CD4-positive, alpha-beta T cell treated with Interleukin-2 at 100 ng/mL for 4 hours (primary cell): Measurements from ENCODE around the gene ADAM30.

Experiments
- DNase-seq: peaks from one replicate; pipeline ENCODE4 v3.0.0-alpha.2; 2020; ENCODE audit warnings: low spot score

The ADAM30 gene

DNA sequence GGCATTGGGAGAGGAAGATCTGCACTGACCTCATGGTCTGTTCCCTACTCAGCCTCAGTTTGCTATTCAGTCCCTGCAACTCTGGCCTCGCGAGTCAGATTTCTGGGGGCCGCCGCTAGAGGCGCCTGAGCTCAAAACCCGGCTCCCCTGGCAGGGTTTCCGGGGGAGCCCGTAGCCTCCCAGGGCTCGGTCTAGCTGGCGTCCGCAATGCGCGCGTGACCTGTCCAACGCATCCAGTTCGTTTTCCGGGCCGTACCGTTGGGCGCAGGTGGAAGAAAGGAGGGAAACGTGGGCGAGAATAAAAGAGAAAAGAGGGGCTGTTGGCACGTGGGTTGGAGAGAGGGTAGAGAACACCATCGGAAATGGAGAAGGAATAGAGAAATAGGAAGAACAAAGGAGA, at the start of gene ADAM30:
TSS of gene ADAM30 (minus strand) at position 213 of the 400 bp plus-strand sequence. CDS start at position 34, 179 bp downstream.
- no peak for DNase-seq

DNA sequence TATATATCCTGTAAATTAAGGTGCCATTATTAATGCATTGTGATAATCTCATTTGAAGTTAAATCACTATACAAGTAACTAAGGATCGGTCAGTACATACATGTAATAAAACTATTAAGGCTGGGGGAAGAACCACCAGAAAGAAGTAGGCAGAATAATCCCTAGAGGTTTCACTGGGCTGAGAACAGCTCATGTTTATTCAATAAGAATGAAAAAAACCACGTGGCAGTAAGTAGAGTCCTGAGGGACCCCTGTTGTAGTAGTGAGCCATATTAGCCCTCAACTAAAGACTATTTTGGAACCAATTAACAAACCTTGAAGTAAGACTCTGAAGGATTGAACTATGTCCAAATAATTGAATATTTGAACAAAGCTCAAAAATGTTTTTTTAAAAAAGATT, 46.9 kb upstream of the ADAM30 start:
- DNase-seq: no peak

DNA sequence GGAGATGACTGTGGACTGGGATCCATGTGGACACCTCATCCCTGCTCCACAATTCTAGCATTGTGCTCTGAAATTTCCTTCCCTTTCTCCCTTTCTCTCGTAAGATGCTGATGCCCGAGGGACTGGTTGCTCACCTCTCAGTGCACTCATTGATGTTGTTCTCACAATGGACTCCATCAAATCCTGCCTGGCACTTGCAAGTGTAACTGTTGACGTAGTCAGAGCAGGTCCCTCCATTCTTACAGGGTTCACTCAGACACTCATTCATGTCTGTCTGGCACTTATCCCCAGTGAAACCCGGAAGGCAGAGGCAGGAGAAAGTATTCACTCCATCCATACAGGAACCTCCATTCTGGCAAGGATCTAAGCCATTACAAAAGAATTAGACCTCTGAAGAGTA, 45.1 kb upstream of the ADAM30 start:
- no peak for DNase-seq

DNA sequence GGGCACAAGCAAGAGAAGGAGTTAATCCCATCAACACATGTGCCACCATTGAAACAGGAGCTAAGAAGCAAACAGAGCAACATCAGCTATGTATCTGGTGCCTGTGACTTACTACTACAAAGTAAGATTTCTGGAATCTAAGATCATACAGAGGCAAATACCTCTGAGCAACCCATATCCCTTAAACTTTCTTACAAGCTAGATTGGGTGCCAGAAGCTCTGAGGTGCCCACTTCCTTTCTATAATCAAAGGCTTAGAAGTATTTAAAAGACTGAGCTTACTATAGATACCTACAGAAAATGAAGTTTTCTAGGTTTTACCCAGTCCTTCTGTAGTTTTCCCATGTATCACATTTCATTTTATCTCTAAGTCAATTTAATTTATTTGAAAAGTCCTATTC, 44.4 kb upstream of the ADAM30 start:
- no peak for DNase-seq

DNA sequence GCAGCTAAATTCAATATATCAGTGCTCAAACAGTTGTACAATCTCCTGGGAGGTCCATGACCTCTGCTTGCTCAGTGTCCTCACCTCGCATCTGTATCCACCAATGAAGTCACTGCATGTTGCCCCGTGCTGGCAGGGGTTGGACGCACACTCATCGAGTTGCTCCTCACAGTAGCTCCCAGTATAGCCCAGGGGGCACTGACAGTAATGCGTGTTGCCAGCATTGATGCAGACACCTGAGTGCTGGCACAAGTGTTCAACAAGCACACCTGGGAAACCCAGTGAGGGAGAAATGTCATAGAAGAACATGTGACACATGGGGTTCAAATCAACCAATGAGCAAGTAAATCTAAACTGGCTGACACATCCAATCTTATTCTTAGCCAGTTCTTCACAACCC, 40.9 kb upstream of the ADAM30 start:
- no peak for DNase-seq

DNA sequence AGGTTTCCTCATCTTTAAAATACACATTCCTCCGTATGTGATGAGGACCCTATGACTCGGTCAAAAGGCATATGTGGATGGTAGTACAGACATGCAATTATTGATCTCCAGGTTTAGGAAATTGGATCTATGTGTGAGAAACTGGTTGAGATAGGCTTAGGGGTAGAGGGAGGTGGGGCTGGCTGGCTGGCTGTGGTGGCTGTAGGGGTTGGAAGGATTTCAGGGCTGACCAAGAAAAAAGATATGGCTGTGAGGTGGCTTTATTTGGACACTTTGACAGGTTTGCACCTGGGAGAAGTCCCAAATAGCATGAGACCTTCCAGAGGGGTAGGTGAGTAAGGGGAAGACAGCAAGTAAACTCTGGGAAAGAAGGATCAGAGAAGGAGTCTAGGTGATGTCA, 39.6 kb upstream of the ADAM30 start:
- DNase-seq: no peak

DNA sequence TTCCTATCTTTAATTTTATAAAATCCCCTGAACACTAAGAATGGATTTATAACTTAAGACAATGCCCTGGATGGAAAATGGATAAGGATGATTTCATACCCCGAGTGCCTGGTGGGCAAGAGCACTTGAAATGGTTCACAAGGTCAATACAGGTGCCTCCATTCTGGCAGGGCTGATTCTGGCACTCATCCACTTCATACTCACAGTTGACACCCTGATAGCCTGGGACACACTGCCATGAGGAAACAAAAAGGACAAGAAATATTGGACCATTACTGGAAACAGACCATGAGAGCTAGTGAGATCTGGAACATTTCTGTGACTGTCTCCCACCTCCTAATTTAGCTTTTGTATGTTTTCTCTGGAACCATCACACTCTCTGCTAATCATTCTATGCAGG, 39.1 kb upstream of the ADAM30 start:
- no peak for DNase-seq

DNA sequence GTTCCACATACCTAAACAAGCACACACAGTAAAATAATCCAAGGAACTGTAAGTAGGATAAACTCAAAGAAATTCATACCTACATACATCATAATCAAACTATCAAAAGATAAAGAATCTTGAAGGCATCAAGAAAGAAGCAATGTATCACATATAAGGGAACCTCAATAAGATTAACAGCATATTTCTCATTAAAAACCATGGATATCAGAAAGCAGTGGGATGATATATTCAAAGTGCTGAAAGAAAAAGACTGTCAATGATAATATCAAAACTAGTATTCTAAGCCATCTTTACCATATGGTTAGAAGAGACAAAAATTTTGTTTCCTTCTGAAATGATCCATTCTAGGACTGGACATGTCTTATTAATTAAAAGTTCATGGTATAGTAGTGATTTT, 37.1 kb upstream of the ADAM30 start:
- DNase-seq: no peak

DNA sequence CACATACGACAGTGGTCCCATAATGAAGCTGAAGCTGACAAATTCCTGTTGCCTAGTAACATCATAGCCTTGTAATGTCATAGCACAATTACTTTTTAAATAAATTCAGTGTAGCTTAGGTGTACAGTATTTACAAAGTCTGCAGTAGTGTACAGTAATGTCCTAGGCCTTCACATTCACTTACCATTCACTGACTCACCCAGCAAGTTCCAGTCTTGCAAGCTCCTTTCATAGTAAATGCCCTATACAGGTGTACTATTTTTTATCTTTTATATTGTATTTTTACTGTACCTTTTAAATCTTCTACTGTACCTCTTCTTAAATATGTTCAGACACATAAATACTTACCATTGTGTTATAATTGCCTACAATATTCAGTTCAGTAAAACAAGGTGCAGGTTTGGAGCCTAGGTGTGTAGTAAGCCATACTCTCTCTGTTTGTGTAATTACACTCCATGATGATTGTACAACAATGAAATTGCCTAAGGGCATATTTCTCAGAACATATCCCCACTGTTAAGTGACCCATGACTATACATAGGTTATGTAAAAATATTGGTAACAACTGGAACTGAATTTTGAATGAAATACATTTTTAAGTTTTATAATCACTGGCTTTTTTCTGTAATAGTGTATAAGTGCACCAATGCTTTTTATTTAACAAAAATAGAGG, 33.5 kb upstream of the ADAM30 start:
- no peak for DNase-seq

DNA sequence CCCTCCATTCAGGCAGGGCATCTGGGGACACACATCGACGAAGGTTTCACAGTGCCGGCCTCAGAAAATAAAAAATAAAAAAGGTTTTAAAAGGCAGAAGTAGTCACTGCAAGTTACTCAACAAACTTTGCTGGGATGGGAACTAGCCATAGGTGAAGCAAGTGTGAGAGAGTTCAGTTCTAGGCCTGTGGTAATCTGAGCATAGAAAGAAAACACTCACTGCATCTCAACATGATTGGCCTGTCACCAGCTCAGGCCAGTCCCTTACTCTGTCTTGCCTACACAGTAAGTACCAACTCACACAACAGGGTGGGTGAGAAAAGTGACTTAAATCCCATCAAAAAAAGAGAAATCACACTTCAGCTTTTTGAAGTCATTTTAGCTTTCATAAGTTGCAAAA, 30.2 kb upstream of the ADAM30 start:
- no peak for DNase-seq

DNA sequence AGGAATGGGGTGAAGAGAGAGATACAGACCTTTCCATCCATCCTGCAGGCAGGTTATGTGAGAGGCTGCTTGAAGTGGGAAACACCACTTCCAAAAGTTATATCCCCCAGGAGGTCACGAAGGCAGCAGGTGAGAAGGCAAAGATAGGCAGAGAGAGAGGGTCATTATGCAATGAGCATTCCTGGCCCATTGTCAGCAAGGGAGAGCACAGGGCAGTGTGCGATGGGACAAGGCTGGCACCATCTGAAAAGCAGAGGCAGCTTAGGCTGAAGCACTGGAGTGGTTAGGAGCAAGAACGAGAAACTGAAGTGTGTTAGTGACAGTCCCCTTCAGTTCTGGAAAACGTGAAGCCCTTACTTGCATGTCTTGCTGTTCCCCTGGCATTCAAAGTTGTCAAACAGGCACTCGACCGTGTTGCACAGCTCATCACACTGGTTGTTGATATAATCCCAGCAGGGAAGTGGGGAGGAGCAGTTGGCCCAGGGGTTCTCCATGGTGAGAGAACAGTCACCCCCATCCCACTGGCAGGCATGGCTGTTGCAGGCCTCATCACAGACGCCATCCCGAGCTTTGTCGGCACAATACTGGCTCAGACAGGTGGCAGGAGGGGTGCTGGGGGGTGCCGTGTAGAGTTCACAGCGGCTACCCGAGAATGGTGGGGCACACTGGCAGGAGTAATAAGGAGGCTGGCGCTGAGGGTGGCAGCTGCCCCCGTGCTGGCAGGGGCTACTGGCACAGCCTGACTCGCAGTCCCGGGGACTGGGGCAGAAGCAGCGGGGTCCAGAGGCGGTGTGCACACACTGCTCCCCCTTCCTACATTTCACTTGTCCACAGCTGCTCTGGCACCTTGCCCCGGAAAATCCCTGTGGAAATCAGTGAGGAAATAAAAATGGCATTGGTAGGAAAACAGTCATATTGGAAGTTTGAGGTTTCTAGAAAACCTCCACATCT, 28.9 kb upstream of the ADAM30 start:
- DNase-seq: no peak

DNA sequence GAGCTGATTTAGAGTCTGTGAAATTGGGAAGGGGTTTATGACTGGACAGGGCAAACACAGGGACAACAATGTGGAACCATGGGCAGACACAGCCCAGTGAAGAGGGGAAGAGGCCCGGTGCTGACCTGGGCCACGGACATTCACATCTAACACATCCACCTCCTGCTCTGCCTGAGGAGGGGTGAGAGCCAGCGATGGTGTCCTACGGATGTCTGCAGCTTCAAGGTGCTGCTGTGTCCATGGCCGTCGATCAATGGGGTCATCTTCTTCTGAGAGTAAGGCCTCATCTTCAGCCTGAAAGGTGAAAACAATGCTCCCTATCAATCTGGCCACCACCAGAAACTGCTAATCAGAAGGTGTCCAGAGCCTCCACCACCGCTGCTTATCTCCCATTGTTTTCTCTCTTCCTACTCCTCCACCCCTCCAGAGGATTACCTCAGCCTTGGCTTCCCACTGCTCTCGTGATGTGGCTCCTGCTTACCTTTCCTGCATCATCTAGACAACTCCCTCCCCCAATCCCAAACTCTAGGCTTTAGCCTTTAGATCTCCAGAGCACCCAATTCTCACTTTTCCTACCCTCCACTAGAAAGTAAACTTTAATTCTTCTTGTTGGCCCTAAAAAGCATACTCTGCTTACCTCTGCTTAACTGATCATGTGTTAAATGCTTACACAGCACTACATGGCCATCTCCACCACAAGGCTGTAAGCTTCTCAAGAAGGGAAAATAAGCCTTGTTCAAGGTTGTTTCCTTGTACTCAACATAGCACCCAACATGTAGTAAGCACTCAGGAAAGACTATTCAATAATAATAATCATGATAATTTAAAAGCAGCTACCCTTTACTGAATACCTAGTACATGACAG, 24.0 kb upstream of the ADAM30 start:
- DNase-seq: no peak

DNA sequence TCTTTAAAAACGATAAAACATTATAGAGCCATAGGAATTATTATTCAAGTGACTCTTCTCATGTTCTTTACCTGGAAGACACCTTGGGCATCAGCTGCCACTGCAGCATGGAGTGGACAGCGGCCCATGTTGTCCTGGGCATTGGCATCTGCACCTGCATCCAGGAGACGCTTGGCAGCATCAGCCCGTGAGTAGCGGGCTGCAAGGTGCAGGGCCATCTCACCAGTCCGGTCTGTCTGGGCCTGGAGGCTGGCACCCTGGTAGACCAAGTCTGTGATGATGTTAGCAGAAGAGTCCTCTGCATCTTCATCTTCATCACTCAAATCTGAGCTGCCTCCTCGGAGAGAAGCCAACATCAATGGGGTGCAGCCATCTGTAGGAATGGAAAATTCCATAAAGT, 22.9 kb upstream of the ADAM30 start:
- DNase-seq: no peak

DNA sequence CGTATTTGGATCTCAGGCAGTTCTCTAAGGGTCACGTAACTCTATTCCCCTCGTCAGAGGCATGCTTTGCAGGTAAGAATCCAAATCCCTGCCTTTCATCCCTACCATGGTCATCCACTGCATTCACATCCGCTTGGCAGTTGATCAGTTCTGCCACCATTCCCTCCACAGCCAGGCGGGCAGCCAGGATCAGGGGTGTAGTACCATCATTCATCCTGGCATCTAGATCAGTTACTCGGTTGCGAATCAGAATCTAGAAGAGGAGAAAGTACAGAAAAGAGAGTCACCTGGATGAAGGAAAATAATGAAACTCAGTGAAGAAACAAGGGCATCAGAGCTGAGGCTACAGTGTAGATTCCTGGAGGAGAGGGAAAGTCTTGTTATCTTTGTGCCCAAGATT, 22.0 kb upstream of the ADAM30 start:
- no peak for DNase-seq

DNA sequence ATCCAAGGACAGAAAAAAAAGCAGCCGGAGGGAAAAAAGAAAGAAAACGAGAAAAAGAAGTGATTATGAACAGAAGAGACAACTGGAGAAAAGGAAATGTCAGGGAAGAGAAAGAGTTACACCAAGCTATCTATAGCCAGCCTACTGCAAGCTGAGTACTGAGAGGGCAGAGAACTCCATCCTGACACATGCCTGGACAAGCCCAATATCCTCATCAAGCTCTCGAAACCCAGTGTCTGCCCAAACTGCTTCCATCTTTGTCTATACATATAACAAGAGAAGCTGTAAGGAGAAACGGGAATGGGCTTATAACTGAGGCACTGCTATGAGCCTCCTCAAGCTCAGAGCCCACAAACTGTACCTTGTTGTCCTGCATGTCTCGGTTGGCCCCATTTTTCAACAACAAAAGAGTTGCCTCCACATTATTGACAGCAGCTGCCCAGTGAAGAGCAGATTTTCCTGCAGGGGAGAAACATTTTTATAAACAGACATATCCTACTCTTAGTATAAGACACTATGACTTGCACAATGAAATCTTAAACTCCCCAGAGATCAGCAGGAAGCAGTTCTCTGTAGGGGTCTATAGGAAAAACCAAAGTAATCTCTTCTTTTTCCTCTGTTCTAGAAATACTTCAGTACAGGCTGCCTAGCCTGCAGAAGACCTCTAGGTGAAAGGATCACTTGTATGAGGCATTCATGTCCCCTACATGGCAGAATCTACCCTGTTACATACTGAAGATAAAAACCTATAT, 21.2 kb upstream of the ADAM30 start:
- no peak for DNase-seq

DNA sequence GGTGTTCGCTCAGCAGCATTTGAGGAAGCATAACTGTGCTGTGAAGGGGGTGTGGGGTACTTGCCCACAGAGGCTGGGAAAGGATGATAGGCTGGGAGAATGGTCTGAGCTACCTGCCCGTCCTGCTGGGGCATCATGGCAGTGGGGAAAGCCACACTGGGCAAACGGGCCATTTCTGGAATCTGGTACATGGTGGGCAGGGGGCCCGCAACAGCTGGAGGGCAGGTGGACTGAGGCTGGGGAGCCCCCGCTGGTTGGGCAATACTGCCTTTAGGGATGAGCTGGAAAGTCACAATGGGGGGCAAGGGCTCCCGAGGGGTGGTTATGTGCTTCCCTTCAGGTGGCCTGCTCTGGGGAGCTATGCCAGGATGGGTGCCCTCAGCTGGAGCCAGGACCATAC, 19.2 kb upstream of the ADAM30 start:
- no peak for DNase-seq

DNA sequence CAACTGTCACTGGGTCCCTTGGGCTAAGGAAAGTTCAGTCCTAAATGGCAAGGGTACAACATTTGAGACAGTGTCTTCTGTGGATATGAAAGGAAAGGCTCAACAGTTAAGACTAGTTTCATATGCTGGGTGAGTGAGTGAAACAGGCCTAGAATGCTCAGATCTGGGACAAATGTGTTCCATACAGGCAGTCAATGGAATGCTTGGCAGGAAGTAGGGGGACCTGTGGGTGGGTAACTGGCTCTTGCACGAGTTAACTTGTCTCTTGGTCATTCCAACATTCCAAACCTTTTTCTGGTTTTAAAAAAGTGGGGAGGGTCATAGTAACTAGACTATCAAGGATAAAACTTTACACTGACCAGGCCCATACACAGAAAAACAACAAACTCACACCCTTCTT, 17.8 kb upstream of the ADAM30 start:
- DNase-seq: no peak

DNA sequence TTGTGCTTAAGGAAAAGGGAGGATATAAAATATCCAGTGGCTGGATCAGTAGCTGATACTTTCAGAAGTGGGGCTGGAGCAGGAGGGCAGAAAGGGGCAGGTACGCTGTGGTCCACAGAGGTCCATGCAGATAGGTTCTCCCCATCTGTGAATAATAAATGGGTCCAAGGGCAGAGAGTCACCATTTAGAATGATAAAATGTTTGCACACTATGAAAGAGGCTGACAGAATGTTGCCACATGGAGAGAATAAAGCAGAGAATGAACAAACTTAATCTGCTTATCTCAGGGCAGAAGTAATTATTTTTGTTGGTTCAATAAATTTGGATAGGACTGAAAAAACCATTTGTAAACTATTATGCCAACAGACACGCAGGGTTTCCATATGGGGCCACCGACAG, 16.6 kb upstream of the ADAM30 start:
- no peak for DNase-seq

DNA sequence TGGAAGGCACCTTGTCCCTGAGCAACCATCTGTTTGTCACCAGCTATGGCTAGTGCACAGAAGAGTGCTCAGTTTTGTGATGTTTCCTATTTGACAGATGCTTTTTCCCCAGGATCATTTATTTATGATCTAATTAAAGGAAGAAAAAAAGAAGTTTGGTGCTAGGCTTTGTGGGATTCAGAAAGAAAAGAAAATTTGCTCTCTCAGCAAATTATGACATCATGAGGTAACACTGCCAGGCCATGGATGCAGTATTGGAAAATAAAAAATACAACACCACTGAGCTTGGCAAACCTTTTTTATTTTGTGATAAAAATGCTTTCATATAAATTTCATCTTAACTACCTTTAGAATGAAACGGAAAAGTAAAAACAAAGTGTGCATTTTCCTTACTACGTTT, 15.5 kb upstream of the ADAM30 start:
- no peak for DNase-seq

DNA sequence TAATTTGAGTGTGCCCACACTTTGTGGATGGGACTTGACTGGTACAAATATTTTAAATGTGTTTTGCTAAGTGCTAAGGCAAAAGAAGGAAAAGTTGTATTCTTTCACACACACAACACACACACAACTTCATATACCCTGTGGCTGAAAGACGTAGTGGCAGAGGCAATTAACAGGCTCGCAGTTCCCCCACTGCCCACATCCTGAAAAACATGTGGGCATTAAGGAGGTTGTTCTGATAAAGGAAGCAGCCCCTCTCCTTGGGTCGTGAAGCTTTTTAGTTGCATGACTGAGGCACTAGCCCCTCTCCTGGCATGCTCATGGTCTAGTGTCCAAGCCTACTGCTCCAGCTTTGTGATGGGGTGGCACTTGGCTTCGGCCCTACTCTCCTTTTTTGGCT, 14.3 kb upstream of the ADAM30 start:
- no peak for DNase-seq

DNA sequence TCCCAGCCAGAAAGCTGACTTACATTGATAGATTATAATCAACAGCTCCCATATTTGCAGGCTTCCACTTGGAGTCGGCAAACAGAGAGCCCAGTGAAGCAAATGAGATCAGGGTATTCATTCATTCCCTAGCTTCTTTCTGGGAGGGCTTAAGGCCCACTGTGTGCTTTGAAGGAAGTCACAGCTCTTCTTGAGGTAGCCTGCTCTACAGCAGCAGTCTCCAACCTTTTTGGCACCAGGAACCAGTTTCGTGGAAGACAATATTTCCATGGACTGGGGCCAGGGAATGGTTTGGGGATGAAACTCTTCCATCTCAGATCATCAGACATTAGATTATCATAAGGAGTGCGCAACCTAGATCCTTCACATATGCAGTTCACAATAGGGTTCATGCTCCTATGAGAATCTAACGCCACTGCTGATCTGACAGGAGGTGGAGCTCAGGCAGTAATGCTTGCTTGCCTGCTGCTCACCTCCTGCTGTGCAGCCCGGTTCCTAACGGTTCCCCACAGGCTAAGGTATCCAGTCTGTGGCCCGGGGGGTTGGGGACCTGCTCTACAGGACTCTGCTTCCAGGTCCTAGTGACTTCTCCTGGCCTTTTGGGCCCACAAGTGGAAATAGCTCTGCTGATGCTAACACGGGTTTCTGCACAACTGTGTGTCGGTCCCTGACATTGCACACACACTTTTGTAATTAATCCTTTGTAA, 13.7 kb upstream of the ADAM30 start:
- no peak for DNase-seq
